ENCODE data around the gene POLE.

Gene POLE

DNA sequence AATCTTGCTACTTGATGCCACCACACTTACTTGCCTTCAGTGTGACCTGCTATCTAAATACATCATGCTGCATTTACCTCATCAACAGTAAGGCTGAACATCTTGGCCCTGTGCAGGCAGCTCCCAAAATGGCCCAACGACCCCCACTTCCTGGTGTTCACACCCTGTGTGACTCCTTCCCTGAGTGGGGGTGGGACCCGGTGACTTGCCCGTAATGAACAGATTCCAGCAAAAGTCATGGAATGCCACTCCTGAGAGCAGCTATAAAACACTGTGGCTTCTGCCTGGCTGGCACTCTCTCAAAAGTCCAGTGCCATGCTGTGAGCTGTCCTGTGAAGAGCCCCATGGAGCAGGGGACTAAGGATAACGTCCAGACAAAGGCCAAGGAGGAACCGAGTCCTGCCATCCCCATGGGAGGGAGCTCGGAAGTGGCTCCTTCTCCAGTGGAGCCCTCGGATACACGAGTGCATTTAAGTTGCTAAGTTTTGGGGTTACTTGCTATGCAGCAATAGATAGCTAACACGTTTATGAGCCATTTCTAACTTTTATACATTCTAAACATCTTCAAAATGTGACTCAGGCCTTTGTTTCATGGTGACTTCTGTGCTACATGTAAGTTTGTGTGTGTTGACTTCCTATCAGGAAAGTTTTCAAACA, 35.6 kb downstream of the POLE start:
- DNase-seq, result no peak

DNA sequence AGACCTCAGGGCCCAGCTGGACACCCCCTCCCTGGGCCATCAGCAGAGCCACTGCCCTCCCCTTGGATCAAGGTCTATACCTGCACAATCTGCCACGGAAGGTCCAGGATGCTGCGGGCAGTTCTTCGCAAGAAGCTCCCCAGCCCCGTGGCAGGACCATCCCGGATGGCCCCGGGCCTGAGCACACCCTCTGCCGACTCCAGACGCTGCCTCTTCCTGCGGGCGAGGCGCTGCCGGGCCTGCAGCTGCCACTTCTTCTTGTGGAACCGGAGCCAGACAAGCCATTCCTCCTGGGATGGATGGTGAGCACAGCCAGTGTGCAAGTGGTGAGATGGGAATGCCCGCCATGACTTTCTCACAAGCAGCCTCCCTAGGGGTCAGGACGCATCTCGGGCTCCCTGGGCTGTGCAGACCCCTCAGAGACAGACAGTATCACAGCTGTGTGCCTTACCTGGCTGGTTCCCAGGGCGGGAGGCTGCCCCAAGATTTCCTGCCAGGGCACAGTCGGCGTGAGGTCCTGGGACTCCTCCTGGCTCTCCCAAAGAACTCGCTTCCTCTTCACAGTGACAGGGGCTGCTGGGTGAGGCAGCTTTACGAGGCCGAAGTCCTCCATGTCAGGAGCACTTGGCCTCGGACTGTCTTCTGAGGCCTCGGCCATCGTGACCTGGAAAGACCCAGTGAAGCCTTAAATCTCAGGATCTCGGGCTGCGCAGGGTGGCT, 37.8 kb downstream of the POLE start:
- DNase-seq, result no peak

DNA sequence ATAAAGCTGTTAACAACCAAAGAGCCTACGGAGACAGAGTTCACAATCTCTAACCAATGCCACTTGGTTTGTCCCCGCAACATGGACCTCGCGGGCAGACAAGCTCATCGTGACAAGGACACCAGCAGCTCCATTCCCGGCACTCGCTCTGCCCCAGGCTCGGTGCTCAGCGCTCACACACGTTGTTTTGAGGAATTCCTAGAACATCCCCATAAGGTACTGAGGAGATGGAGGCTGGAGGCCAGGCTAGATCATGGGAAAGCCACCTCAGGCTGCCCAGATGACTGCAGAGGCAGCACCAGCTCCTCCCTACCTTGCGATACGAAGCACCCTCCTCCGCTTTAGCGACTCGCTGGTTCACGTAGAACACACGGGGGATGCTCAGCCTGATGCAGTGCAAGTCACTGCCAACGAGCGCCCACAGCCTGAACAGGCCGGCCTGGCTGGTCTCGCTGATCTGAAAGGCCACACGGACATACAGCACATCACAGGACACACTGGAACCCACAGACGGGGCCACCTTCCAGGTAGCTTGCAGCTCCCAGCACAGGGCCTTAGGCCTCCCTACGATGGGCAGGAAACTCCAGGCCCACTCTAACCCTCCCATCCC, 38.4 kb downstream of the POLE start:
- no peak for DNase-seq

DNA sequence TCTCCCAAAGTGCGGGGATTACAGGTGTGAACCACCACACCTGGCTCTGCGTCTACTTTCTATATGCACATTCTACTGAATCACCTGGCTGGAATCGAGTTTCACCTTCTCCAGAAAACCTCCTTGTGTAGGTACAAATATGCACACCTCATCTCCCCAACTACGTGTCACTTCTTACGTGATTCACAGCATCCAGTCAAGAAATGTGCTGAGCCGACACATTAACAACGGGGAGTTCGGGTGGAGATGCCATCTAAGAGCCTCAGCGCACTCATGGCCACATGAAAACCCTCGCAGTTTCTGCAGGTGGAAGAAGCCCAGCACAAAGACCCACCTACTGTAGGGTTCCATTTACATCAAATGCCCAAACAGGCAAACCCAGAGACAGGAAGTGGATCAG, 39.3 kb downstream of the POLE start:
- DNase-seq, result no peak

DNA sequence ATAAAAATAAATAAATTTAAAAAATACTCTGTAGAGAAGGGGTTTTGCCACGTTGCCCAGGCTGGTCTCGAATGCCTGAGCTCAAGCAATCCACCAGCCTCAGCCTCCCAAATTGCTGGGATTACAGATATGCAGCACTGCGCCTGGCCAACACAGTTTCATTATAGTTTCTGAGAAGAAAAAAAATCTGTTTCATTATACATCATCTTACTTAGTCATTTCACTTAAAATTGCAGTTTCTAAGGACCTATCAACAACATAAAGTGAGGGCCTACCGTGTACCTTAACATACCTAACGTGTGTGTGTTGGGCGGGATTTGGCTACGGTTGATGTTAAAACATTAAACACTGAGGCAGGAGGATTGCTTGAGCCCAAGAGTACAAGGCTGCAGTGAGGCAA, 40.3 kb downstream of the POLE start:
- DNase-seq, result no peak

DNA sequence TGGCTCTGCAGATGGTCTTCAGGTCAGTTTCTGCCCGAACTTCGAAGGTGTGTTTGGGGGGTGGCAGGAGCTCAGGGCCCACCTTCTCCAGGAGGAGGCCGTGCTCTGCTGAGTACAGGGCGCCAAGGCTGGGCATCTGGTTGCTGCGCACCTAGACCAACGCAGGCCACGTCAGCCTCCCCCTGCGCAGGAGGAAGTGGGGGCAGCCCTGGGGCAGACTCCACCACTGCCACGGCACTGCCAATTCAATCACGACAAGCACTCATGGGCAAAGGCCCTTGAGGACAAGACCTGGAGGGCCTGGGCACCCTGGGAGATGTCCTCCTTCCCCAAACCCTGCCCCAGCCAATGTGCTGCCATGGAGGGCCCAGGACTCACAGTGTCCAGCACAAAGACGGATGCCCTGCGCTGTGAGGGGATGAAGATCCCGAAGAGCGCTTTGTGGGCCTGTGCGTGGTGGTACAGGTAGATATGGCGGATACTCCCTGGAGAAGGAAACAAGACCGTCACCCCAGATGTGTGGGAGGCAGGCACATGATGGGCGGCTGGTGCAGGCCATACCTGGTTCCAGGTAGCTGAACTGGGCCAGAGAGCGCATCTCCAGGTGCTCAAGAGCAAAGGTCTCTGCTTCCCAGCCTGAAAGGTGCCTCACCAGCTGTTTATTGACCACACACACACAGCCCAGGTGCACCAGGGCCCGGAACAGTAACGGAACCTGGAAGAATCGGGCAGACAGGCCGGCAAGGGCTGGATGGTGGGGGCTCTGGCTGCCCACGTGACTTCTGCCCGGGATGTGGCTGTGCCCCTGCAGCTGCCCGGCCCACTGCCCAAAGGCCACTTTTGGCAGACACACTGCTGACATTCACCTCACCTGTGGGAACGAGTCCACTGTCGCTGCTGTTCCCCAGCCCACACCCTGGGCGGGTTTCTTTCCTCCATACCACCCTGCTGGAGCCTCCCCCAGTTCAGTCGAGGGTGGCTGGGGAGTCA, 44.0 kb downstream of the POLE start:
- DNase-seq, result no peak

DNA sequence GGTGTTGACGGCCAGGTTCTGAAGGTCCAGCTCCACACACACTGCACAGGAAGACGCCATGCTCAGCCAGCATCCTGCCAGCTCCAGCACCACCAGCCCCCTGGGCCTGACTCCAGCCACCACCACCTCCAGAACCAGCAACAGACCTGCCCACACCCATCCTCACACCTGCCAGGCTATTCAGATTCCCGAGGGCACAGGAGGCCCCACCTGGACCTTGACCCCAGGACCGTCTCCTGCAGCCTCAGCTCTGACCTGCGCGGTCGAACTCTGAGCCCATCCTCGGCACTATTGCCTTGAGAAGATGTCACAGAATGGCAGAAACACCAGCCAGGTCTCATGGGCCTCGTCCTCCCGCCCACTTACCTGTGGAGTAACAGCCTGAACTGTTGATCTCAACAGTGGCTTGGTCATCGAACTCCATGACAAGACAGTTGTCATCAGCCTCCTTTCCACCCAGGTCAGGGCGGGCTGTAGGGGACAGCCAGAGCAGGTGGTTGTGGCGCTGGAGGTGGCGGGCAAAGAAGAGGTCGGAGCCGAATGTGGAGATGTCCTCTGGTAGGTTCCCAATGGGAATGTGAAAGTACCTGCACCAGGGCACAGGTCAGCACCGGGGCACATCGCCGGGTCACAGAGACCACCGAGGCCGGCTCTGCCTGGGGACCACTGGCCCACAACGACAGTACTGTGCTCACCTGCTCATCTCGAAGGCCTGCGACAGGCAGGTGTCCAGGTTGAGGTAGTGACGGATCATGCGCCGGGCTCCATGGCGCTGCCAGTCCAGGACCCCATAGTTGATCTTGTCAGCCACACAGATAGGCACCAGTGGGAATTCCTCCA, 45.1 kb downstream of the POLE start:
- DNase-seq, result no peak

DNA sequence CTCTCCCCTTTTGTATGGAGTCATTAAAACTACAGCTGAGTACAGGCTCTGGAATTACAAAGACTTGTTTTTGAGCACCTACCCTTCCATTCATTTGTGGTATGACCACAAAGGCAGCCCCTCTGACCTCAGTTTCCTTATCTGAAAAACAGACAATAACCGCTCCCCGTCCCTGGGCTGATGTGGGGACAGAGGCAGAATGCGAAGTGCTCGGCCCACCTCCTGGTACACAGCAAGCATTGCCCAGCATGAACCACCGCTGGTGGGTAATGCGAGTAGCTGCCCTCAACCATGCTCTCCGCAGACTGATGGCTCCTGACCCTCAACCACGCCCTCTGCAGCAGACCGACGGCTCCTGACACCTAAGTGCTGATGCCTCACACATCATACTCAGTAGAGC, 46.2 kb downstream of the POLE start:
- DNase-seq, result no peak

DNA sequence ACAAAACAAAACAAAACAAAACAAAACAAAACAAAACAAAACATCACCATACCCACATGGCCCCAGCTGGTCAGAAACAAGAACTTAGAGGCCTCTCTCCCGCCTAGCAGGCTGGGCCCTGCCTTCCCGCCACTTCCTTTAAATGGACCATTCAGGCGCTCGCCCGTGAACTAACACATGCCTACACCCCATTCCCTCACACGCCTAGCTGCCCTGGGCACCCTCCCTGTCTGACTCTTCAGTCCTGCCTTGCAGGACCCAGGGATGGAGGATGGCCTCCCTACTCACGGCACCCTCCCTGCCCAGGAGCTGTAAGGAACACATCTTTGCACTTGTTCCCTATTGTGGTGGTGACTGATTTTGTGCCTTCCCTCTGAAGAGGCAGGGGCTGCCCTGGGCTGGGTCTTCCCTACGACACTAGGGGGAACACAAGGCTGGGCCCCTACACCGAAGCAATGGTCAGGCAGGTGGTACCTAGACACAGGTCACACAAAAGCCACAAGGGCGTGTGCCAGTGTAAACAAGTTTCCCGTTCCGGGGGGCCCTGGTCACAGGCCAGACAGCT, 47.1 kb downstream of the POLE start:
- no peak for DNase-seq

DNA sequence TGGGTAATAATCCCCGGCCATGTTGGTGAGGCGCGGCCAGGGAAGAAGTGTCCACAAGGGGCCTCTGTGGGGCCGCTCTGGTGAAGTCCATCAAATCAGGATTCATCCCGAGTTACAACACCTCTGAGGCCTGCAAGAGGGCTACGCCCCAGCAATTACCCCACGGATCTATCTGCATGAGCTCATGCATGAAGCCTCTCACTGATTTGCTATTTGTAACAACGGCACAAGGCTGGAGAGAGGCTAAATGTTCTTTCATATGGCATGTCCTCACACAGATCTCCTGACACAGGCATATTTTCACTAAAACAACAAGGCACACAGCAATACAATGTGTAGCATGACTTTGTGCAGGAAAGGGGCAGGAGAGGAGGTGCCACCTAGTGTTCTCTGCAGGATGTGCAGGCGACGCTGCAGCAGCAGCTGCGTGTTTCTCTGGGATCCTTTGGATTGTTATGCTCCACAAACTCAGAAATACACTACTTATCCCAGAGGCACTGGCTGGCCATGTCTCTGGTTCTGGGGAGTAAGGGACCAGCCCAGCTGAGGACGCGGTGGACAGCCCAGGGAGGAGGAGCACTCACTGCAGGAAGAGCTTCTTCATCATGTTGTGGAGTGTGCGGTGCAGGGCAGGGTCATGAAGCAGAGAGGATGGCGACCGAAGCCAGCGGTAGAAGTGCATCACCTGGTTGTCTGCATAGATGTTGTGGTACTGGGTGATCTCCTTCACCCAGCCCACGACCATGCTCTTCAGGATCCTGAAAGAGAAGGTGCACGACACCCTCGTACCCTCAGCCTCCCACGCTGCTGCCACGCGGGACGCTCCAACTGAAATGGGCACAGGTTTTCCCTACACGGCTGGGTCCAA, 48.4 kb downstream of the POLE start:
- DNase-seq, result no peak

DNA sequence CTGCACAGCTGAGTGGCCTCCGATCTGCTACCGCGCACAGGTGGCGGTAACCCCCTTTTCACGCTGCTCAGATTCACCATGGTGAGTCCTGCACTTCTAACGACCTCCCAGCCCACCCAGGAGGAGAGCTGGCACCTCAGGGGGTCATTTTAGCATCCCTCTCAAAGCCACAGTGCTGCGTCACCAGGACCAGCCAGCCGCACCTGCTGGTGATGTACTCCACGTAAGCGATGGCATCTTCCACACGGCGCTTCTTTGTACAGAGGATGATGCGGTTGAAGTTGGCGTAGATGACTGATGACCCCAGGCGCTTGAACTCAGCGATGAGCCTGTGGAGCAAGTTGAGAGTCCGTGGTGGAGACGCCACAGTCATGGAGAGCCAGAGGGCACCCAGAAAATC, 49.3 kb downstream of the POLE start:
- DNase-seq, result no peak

DNA sequence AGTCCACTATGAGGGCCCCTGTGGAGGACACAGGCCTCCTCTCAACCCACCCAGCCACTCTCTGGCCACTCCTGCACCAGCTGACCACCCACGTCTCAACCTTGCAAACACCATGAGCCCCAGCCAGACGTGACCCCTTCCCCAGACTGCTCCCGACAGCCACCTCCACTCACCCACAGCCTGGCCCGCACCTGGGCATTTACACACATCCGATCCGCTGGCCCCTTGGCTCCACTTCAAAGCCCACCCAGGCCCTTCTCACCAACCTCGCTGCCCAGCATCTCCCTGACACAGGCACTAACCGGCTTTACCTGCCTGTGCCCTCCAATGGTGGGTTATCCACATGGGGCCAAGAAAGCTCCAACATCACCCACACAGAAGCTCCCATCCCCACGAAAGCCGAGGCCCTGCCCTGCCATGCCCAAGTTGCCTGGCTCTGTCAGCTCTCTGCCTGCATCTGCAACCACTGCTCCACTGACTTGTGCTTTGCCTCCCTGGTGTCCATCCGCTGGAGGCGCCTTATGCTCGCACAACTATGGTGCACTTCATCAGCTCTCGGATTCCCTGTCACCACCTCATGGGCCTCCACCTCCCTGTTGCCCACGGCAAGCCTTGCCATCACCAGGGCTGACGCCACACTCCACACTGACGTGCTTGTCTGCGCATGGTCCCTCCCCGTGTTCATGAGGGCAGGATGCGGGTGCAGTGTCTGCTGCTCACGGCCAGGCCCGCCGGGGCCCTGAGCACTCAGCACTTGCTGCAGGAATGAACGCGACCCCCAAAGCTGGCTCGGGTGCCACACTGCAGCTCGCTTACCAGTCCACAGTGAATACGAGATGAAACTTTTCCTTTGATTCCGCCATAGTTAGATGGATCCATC, 51.8 kb downstream of the POLE start:
- DNase-seq, result no peak

DNA sequence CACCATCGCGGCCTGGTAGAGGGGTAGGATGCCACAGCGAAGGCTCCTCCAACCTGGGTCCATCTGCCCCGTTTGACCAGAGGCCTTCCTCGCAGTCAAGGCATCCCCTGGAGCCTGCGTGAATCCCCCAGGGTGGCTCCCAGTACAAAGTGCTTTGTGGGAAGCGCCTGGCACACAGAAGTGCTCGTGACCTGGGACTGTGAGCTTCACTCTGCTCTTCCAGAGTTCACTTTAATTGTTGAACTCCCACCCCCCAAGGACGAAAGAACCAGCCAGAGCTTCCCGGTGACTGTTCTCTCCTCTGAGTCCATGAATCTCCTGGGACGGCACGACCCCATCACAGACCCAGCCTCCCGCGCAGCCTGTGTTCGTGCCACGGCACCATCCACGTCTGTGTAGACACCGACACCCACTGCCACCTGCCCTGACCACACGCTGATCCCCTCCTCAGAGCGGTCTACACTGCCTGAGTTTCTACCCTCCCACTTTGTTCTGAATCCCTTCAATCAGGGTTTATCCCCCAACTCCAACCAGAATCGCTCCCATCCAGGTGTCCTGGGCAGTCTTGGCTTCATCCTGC, 52.6 kb downstream of the POLE start:
- no peak for DNase-seq

DNA sequence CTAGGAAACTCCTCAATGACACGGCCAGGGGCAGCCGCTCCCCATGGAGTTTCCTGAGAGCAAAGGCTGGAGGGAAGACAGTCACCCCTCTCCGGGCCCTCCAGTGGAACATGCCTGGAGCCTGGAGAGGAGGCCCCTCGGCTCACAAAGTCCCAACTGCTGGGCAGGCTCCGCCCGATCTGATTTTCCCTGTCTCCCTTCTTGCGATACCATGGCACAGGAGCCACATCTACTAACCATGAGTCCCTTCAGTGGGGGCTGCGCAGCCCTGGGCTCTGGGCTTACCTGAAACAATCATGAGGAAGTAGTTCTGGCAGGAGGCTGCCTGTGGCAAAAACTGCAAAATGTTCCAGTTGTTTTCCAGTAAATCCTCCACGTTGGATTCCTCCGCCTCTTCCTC, 53.2 kb downstream of the POLE start:
- no peak for DNase-seq

DNA sequence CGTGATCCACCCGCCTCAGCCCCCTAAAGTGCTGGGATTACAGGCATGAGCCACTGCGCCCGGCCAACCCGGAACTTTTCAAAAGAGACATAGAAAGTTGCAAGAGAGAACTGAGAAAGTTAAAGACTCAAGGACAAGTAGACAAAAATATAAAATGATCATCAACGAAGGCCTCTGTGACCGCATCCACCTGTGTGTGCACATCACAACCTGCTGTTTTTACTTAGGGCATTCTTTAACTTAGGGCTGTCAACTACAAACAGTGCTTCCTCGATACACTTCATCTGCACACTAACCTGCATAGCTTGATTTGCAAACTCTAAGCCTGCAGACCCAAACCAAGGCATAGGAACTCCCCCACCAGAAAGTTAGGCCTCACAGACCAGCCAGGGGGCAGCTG, 53.7 kb downstream of the POLE start:
- DNase-seq, result no peak

DNA sequence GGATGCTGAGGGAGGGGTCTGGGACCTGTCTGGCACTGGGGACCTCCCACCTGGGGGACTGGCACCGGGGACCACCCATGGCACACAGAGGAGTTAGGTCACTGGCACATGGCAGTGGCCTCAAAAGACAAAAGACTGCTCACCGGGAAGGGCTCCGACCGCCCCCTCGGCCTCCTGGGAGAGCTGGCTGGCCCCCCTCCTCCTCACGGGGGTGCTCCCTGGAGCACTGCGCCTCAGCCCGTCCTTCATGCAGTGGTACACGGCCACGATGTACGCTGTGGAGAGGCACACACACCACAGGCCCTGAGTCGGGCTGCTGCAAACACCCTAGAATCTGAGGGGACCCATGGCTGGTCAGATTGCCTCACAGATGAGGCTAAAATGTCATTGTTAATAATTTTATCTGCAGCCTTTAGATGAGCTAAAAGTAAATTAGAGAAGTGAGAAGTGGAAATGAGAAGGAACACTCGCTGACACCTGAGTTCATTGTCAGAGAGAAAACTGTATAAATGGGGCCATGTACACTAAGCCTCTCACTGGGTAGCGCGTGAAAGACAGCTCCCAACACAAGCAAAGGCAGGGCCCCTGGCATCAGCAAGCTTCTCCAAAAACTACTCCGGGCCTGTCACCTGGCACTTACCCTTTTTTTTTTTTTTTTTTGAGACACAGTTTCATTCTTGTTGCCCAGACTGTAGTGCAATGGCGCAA, 54.5 kb downstream of the POLE start:
- no peak for DNase-seq

DNA sequence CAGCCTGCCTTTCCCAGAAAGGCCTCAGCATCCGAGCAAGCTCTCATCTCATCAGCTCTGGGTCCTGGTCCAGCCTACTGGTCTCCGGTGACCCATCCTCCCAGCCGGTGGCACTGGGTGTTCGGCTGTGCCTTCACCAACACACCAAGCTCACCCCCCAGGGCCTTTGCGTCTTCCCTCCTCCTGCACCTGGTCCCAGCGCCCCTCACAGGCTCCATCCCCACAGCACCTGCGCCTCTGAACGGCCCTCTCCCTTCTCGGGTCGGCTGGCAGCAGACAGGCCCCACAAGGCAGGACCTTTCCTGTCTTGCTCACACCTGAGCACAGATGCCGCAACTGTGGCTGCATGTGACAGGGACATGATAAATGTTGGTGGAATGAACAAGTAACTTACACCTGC, 55.5 kb downstream of the POLE start:
- no peak for DNase-seq

DNA sequence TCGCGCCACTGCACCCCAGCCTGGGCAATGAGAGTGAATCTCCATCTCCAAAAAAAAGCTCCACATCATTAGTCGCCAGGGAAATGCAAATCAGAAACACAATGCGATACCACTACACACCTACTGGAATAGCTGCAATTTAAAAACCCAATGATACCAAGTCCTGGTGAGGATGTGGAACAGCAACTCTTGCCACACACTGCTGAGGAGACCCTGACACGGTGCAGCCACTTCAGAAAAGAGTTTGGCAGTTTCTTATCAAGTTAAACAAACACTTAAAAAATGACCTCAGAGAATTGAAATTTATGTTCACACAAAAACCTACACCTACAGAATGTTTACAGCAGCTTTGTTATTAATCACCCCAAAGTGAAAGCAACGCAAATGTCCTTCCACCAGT, 56.5 kb downstream of the POLE start:
- DNase-seq, result no peak

DNA sequence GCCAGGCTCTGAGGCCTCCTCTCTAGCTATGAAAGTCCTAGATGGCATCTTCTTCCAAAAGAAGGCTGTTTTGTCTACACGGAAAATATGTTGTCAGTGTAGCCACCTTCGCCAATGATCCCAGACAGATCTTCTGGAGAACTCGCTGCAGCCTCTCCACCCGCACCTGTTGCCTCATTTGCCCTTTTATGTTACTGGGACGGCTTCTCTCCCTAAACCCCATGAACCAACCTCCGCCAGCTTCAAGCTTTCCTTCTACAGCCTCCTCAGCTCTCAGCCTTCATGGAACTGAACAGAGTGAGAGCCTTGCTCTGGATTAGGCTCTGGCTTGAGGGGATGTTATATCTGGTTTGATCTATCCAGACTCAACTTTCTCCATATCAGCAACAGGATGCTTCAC, 57.8 kb downstream of the POLE start:
- no peak for DNase-seq
